IMR-90 (cell line): Measurements from ENCODE around the gene BCHE. TPM values are rescaled to one million over a fixed set of nuclear protein-coding genes. Genes with fewer than 3 reads are reported as not detected.

Experiments used
- ATAC-seq: fragments of 200-7000 bp; cut with Tn5 transposase; 2 replicates; pipeline ENCODE4 v1.9.1; 2020; ENCODE audit warnings: low read depth, mild to moderate bottlenecking, moderate library complexity
- BruUV-seq: library from RNA; stranded (reverse); fragments of 400-500 nt; replicated peaks from 2 replicates; lab custom pipeline; 2021; lab: Mats Ljungman, UMichigan
- CTCF ChIA-PET: fragments of 300-600 bp; formaldehyde crosslinking; extraction: SDS; loops from one replicate; lab custom pipeline; 2021; ENCODE audit warnings: antibody characterized with exemption; lab: Yijun Ruan, JAX
- POLR2A ChIA-PET: fragments of 300-600 bp; sonication (Branson Sonifier 250); formaldehyde crosslinking; loops from one replicate; lab custom pipeline; 2022; ENCODE audit warnings: antibody characterized with exemption; ENCODE audit not compliant: unreplicated experiment; lab: Charles Lee
- DNase-seq: peaks from one replicate; pipeline ENCODE4 v3.0.0; 2013
- H2AFZ ChIP-seq: replicated peaks from 2 replicates; pipeline ENCODE3; 2013; ENCODE audit warnings: low read length, mild to moderate bottlenecking; ENCODE audit not compliant: poor library complexity
- H2AK5ac ChIP-seq: 2 replicates; pipeline ENCODE4 v1.6.1; 2013; ENCODE audit warnings: low read depth, low read length, inconsistent platforms
- H2AK9ac ChIP-seq: replicated peaks from 2 replicates; pipeline ENCODE3; 2013; ENCODE audit warnings: mild to moderate bottlenecking, low read depth, low read length, moderate library complexity; ENCODE audit not compliant: poor library complexity
- H2BK120ac ChIP-seq: 2 replicates; pipeline ENCODE4 v1.6.1; 2013; ENCODE audit warnings: low read depth, low read length, inconsistent platforms
- H2BK15ac ChIP-seq: 3 replicates; pipeline ENCODE4 v1.6.1; 2013; ENCODE audit warnings: low read depth, low read length, inconsistent platforms
- H2BK20ac ChIP-seq: 2 replicates; pipeline ENCODE4 v1.6.1; 2013; ENCODE audit warnings: low read depth, mild to moderate bottlenecking, inconsistent platforms, low read length, moderate library complexity
- H2BK5ac ChIP-seq: 2 replicates; pipeline ENCODE4 v1.6.1; 2013; ENCODE audit warnings: mild to moderate bottlenecking, low read depth, low read length, inconsistent platforms; ENCODE audit not compliant: poor library complexity, severe bottlenecking
- H3K14ac ChIP-seq: replicated peaks from 2 replicates; pipeline ENCODE4 v1.6.1; 2013; ENCODE audit warnings: low read depth, low read length, inconsistent platforms
- H3K18ac ChIP-seq: 2 replicates; pipeline ENCODE4 v1.6.1; 2013; ENCODE audit warnings: low read depth, low read length, control low read depth
- H3K23ac ChIP-seq: 2 replicates; pipeline ENCODE4 v1.6.1; 2013; ENCODE audit warnings: low read depth, low read length, inconsistent platforms
- H3K27ac ChIP-seq: 2 replicates; pipeline ENCODE4 v1.5.1; 2013; ENCODE audit warnings: mild to moderate bottlenecking, control low read depth, low read length; ENCODE audit not compliant: insufficient read depth
- H3K27me3 ChIP-seq: 2 replicates; pipeline ENCODE4 v1.6.1; 2013; ENCODE audit warnings: low read length; ENCODE audit not compliant: control insufficient read depth, insufficient read depth
- H3K36me3 ChIP-seq: 2 replicates; pipeline ENCODE4 v1.6.1; 2013; ENCODE audit warnings: low read length, mixed read lengths; ENCODE audit not compliant: control insufficient read depth, insufficient read depth
- H3K4ac ChIP-seq: 2 replicates; pipeline ENCODE4 v1.6.1; 2013; ENCODE audit warnings: low read depth, low read length, inconsistent platforms
- H3K4me1 ChIP-seq: 2 replicates; pipeline ENCODE4 v1.6.1; 2013; ENCODE audit warnings: low read length, mixed read lengths; ENCODE audit not compliant: control insufficient read depth, insufficient read depth
- H3K4me2 ChIP-seq: 2 replicates; pipeline ENCODE4 v1.6.1; 2013; ENCODE audit warnings: low read depth, mild to moderate bottlenecking, control low read depth, low read length, moderate library complexity
- H3K4me3 ChIP-seq: 2 replicates; pipeline ENCODE4 v1.5.1; 2013; ENCODE audit warnings: low read depth, mild to moderate bottlenecking, control low read depth, low read length, moderate library complexity; ENCODE audit not compliant: insufficient read depth
- H3K56ac ChIP-seq: 2 replicates; pipeline ENCODE4 v1.6.1; 2013; ENCODE audit warnings: low read length, inconsistent platforms; ENCODE audit not compliant: insufficient read depth; ENCODE audit errors: extremely low read depth
- H3K79me1 ChIP-seq, 2 experiments: 2 replicates each; pipeline ENCODE4 v1.6.1; 2013; ENCODE audit warnings: low read length in 2 of 2, inconsistent platforms in 1 of 2, low read depth in 1 of 2
- H3K9ac ChIP-seq: 2 replicates; pipeline ENCODE4 v1.6.1; 2013; ENCODE audit warnings: low read depth, low read length, control low read depth
- H3K9me1 ChIP-seq: 2 replicates; pipeline ENCODE4 v1.6.1; 2013; ENCODE audit warnings: low read length, inconsistent platforms; ENCODE audit not compliant: insufficient read depth
- H3K9me3 ChIP-seq: 2 replicates; pipeline ENCODE4 v1.6.1; 2013; ENCODE audit warnings: low read length; ENCODE audit not compliant: control insufficient read depth, insufficient read depth
- H4K20me1 ChIP-seq: 2 replicates; pipeline ENCODE4 v1.6.1; 2013; ENCODE audit warnings: low read length, inconsistent platforms; ENCODE audit not compliant: insufficient read depth
- H4K5ac ChIP-seq: 2 replicates; pipeline ENCODE4 v1.6.1; 2013; ENCODE audit warnings: mild to moderate bottlenecking, low read depth, low read length, control low read depth
- H4K8ac ChIP-seq, 2 experiments: 2 replicates each; pipeline ENCODE4 v1.6.1; 2013; ENCODE audit warnings: low read depth in 2 of 2, low read length in 2 of 2, control low read depth in 1 of 2, inconsistent platforms in 1 of 2
- H4K91ac ChIP-seq: 2 replicates; pipeline ENCODE4 v1.6.1; 2013; ENCODE audit warnings: low read depth, low read length, inconsistent platforms; ENCODE audit not compliant: insufficient read depth
- BHLHE40 ChIP-seq: fragments of 150-350 bp; IDR thresholded peaks from 2 replicates; pipeline ENCODE4 v1.6.1; 2016; ENCODE audit warnings: mild to moderate bottlenecking, low read depth, low read length
- CEBPB ChIP-seq: IDR thresholded peaks from 2 replicates; pipeline ENCODE4 v1.6.1; 2012; ENCODE audit warnings: low read depth, low read length, improper control_type of control experiment
- MAFK ChIP-seq: IDR thresholded peaks from 2 replicates; pipeline ENCODE4 v1.6.1; 2012; ENCODE audit warnings: low read depth, low read length, improper control_type of control experiment
- MAZ ChIP-seq: IDR thresholded peaks from 2 replicates; pipeline ENCODE4 v1.6.1; 2012; ENCODE audit warnings: low read depth, mild to moderate bottlenecking, low read length, improper control_type of control experiment, moderate library complexity, borderline replicate concordance
- POLR2A ChIP-seq: IDR thresholded peaks from 2 replicates; pipeline ENCODE4 v1.6.1; 2012; ENCODE audit warnings: mild to moderate bottlenecking, low read depth, low read length
- RAD21 ChIP-seq: IDR thresholded peaks from 2 replicates; pipeline ENCODE4 v1.6.1; 2012; ENCODE audit warnings: low read length, improper control_type of control experiment
- RCOR1 ChIP-seq: IDR thresholded peaks from 2 replicates; pipeline ENCODE4 v1.6.1; 2012; ENCODE audit warnings: mild to moderate bottlenecking, low read length, improper control_type of control experiment; ENCODE audit not compliant: insufficient replicate concordance
- WGBS, 2 experiments: methylation state at CpG; one replicate each; pipeline versions ENCODE4 v1.1.5 to v1.1.7; 2013; ENCODE audit warnings: missing lambda C conversion rate in 2 of 2; ENCODE audit not compliant: insufficient read length in 1 of 2; ENCODE audit errors: extremely low coverage in 2 of 2; 5-methylcytosine and 5-hydroxymethylcytosine counted together
- dilution Hi-C: fragments of 300-500 bp; cut with HindIII; formaldehyde crosslinking; loops from one replicate; pipeline ENCODE4 v1.14.3; 2018; ENCODE audit warnings: low sequenced_read_pairs; ENCODE audit not compliant: unreplicated experiment
- in situ Hi-C: fragments of 300-500 bp; cut with MboI; formaldehyde crosslinking; loops from 3 replicates; pipeline ENCODE4 v1.14.3; 2019; ENCODE audit warnings: low sequenced_read_pairs, inconsistent platforms, mixed read lengths
- intact Hi-C: fragments of 100-400 bp; cut with micrococcal nuclease; formaldehyde crosslinking; loops from 2 replicates; pipeline ENCODE4 v1.10.0; 2022
- polyA plus RNA-seq, 3 experiments: library from polyadenylated mRNA; depleted of rRNA; stranded (reverse); fragments of >200 nt; gene quantifications; 2 replicates each; pipeline ENCODE4 v1.2.3, GENCODE V29; 2012; ENCODE audit warnings: low replicate concordance in 1 of 3
- total RNA-seq: library from RNA; depleted of rRNA; stranded (reverse); fragments of >200 nt; gene quantifications from 2 replicates; pipeline ENCODE4 v1.2.3, GENCODE V29; 2012
- TF ChIP-seq, protein P1 (sequence below): fragments of 150-350 bp; IDR thresholded peaks from 2 replicates; pipeline ENCODE4 v1.6.1; 2017; ENCODE audit warnings: mild to moderate bottlenecking, antibody characterized with exemption, low read length, low read depth
- TF ChIP-seq, protein P2 (sequence below): conservative IDR thresholded peaks from 2 replicates; pipeline ENCODE4 v1.5.1; 2012; ENCODE audit warnings: mild to moderate bottlenecking, low read depth, low read length, improper control_type of control experiment
- TF ChIP-seq, protein P3 (sequence below): fragments of 150-350 bp; IDR thresholded peaks from 2 replicates; pipeline ENCODE4 v1.6.1; 2016; ENCODE audit warnings: low read depth, mild to moderate bottlenecking, low read length, moderate library complexity, borderline replicate concordance

Gene BCHE
- total and polyA plus RNA-seq, 2 of the 4 experiments (the other 2 are of a cell fraction) = 1.5 to 1.6 TPM

DNA sequence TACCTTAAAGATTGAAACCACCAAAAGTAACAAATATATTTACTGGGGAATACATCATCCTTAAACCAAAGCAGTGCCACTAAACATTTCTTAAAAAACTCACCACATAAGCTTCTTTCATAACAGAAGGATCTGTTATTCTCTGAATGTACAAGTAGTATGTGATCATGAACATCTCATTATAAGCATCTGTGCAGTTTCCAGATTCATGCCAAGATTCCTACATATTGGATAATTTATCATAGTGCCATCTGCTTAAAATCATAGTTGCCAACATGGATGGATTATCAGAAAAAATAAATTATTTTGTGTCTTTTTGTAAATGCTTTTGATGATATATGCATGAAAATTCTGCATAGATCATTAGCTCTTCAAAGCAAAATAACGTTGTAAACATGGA, 21.8 kb upstream of the BCHE start:
- no peak for ATAC-seq
- H3K14ac ChIP-seq = no peak overlapping the region
- H3K4ac ChIP-seq = no peak overlapping the region
- H2BK20ac ChIP-seq = no peak overlapping the region
- H4K20me1 ChIP-seq = no peaks in the 10 kb centered on the region
- H3K56ac ChIP-seq = no peak overlapping the region
- no peak for DNase-seq
- H3K27me3 ChIP-seq = no peaks in the 10 kb centered on the region
- CTCF ChIA-PET = no interaction called here
- BruUV-seq = no TSS peak
- no peak overlapping the region for H2BK15ac ChIP-seq
- dilution Hi-C loops = no loop called here
- H3K4me1 ChIP-seq = no peaks in the 10 kb centered on the region
- WGBS, 2 experiments = no CpG with 5 or more reads among the region's 1 CpG
- no peak overlapping the region for H3K4me3 ChIP-seq
- no peak overlapping the region for H3K4me2 ChIP-seq
- no peaks in the 10 kb centered on the region for H3K9me1 ChIP-seq
- intact Hi-C loops = loop anchor here (10.0 kb wide), 1 partner anchor 1176 kb away; no protein-coding TSS in a partner anchor
- POLR2A ChIA-PET = no interaction called here
- H2AFZ ChIP-seq = no peak overlapping the region
- H3K9me3 ChIP-seq = no peaks in the 10 kb centered on the region
- in situ Hi-C loops = no loop called here
- no peaks in the 10 kb centered on the region for H3K79me1 ChIP-seq
- no peak overlapping the region for H2AK5ac ChIP-seq
- no peak overlapping the region for H2BK120ac ChIP-seq
- H3K18ac ChIP-seq = no peak overlapping the region
- no peak overlapping the region for H2AK9ac ChIP-seq
- H4K91ac ChIP-seq = no peak overlapping the region
- no peak overlapping the region for H3K23ac ChIP-seq
- H4K5ac ChIP-seq = no peak overlapping the region
- H3K9ac ChIP-seq = no peak overlapping the region
- TF ChIP-seq, protein P1, sequence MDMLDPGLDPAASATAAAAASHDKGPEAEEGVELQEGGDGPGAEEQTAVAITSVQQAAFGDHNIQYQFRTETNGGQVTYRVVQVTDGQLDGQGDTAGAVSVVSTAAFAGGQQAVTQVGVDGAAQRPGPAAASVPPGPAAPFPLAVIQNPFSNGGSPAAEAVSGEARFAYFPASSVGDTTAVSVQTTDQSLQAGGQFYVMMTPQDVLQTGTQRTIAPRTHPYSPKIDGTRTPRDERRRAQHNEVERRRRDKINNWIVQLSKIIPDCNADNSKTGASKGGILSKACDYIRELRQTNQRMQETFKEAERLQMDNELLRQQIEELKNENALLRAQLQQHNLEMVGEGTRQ = no peak
- TF ChIP-seq RCOR1 (no peak), CEBPB (no peak), MAFK (no peak), POLR2A (no peak), RAD21 (no peak), BHLHE40 (no peak), MAZ (no peak)
- TF ChIP-seq, protein P2, sequence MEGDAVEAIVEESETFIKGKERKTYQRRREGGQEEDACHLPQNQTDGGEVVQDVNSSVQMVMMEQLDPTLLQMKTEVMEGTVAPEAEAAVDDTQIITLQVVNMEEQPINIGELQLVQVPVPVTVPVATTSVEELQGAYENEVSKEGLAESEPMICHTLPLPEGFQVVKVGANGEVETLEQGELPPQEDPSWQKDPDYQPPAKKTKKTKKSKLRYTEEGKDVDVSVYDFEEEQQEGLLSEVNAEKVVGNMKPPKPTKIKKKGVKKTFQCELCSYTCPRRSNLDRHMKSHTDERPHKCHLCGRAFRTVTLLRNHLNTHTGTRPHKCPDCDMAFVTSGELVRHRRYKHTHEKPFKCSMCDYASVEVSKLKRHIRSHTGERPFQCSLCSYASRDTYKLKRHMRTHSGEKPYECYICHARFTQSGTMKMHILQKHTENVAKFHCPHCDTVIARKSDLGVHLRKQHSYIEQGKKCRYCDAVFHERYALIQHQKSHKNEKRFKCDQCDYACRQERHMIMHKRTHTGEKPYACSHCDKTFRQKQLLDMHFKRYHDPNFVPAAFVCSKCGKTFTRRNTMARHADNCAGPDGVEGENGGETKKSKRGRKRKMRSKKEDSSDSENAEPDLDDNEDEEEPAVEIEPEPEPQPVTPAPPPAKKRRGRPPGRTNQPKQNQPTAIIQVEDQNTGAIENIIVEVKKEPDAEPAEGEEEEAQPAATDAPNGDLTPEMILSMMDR = no peak
- TF ChIP-seq, protein P3, sequence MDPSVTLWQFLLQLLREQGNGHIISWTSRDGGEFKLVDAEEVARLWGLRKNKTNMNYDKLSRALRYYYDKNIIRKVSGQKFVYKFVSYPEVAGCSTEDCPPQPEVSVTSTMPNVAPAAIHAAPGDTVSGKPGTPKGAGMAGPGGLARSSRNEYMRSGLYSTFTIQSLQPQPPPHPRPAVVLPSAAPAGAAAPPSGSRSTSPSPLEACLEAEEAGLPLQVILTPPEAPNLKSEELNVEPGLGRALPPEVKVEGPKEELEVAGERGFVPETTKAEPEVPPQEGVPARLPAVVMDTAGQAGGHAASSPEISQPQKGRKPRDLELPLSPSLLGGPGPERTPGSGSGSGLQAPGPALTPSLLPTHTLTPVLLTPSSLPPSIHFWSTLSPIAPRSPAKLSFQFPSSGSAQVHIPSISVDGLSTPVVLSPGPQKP = no peak
- H4K8ac ChIP-seq = no peak overlapping the region
- H3K27ac ChIP-seq = no peak overlapping the region
- H3K36me3 ChIP-seq = no peaks in the 10 kb centered on the region
- no peak overlapping the region for H2BK5ac ChIP-seq
